Hindlimb muscle (tissue), 1 donor: ENCODE measurements around the gene TBX20. TPM values are rescaled to one million over a fixed set of nuclear protein-coding genes. Genes with fewer than 3 reads are reported as not detected.

Experiments
- DNase-seq: peaks from one replicate; pipeline ENCODE4 v3.0.0-alpha.2; 2013
- polyA plus RNA-seq: library from polyadenylated mRNA; unstranded; fragments of 120-200 nt; gene quantifications from one replicate; pipeline ENCODE4 v1.2.1, GENCODE V29; 2013; ENCODE audit not compliant: insufficient read length

Gene TBX20, protein sequence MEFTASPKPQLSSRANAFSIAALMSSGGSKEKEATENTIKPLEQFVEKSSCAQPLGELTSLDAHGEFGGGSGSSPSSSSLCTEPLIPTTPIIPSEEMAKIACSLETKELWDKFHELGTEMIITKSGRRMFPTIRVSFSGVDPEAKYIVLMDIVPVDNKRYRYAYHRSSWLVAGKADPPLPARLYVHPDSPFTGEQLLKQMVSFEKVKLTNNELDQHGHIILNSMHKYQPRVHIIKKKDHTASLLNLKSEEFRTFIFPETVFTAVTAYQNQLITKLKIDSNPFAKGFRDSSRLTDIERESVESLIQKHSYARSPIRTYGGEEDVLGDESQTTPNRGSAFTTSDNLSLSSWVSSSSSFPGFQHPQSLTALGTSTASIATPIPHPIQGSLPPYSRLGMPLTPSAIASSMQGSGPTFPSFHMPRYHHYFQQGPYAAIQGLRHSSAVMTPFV
- polyA plus RNA-seq: not detected

GRCh38 chr7:35253710-35254495 lies at the start of gene TBX20:
Gene TBX20 (minus strand): TSS chr7:35254100. CDS start chr7:35253620, 480 bp downstream.
- DNase-seq: no peak

DNA sequence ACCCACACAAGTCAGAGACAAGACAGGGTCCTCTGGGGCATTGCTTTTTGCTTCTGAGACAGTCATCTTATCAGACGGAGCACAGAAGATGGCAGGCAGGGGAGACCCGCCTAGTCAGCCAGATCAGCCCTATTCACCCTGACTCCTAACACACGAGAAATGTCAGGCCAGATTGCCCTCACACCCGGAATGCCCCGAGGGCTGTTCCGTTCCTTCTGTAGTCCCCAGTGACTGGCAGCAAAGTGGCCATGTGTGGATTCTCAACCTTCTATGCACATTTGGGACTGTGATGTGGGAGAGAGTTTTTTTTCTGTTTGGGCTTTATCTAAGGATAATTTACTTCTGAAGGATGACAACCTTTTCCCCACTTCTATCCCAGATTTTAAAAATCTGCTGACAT lies 35.5 kb upstream of the TBX20 start:
- DNase-seq: no peak

DNA sequence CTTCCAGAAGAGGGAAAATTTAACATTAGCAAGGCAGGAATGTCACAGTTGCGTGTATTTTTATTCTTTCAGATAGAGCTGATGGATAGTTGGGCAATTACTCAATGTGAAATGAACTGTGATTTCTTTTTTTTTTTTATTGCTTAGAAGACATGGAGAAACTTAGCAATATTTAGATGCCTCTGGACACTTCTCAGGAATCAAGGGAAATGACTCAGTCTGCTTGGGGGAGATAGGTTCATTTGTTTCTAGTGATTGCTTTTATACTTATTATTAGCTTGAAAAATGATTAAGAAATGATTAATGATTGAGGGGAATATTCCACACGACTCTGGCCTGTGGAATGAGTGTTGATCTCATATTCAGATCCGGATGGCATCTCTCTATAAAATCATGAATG lies 33.1 kb upstream of the TBX20 start:
- DNase-seq: no peak

GRCh38 chr7:35286422-35286821 lies 32.5 kb upstream of the TBX20 start:
- DNase-seq: no peak

DNA sequence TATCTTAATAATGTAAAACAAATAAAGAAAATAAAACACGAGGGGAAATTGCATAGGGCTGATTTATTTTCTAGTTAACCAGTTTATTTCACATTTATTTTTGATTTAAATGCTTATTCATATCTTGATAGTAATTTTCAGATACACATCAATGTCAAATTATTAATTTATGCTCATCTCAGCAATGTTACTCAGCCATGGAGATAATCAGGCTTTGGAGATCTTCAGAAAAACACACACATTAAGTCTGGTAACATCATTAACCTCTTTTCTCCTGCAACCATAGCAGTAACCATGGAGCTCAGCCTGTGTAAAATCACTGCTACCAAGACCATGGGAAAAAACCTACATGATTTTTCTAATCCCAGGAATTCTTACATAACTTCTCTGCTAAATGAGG lies 31.9 kb upstream of the TBX20 start:
- no peak for DNase-seq

DNA sequence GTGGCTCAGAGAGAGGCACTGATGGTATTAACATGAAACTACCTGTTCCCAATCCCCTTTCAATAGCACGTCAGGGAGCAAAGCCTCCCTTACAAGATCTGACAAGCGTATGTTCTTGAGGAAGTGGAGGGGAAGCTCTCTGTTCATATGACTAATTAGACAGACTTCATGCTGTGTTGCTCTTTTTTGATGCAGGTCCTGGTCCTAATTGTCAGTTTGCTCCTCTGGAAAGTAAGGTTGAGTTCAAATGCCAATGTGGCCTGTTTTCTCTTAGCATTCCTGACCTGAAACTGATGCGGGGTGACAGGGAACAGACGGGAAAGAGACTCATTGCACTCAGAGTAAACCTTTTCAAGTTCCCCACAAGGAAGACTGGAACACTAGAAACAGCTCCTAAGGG lies 27.0 kb upstream of the TBX20 start:
- DNase-seq: no peak

- DNase-seq: no peak
Observed at GRCh38 chr7:35277359-35277758, 23.5 kb upstream of the TBX20 start.

- DNase-seq: no peak
Observed at GRCh38 chr7:35272246-35272645, 18.3 kb upstream of the TBX20 start.

- no peak for DNase-seq
Observed at GRCh38 chr7:35268953-35269352, 15.1 kb upstream of the TBX20 start.

GRCh38 chr7:35267411-35267810 lies 13.5 kb upstream of the TBX20 start:
- DNase-seq: no peak

GRCh38 chr7:35263396-35263795 lies 9.5 kb upstream of the TBX20 start:
- DNase-seq: no peak

DNA sequence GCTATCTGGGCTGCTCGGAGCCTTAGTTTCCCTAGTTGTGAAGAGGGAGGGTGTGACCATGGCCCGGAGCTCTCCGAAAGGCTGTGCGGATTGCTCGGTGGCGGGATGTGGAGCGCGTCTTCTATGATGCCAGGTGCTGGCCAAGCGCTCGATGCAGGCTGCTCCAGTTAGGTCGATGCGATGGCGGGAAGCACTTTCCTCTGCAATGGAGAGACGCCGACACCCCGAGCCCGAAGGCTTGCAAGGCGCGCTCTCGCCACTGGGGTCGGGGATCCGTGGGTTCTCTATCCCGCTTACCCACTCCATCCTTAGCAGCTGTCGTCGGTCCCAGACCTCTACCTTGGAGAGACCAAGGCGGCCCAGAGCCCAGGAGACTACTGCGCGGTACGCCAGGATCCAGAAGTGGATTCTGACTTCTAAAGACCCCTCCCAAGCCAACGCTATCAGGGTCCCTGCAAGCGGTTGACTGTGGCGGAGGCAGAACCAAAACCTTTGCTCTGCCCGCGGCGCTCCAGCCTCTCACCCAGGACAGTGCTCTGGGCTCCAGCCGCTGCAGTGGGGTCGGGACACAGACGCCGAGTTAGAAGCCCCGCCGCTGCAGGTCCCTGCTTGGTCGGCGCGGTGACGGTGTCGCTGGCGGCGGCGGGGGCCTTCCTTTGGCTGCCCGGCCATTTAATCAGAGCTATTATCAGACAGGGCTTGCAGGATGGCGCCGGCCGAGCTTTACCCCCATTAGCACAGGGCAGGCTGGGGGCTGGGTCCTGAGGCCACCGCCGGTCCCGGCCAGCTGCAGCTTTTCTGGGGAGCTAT lies 7.8 kb upstream of the TBX20 start:
- no peak for DNase-seq

GRCh38 chr7:35261041-35261440 lies 7.1 kb upstream of the TBX20 start:
- no peak for DNase-seq

DNA sequence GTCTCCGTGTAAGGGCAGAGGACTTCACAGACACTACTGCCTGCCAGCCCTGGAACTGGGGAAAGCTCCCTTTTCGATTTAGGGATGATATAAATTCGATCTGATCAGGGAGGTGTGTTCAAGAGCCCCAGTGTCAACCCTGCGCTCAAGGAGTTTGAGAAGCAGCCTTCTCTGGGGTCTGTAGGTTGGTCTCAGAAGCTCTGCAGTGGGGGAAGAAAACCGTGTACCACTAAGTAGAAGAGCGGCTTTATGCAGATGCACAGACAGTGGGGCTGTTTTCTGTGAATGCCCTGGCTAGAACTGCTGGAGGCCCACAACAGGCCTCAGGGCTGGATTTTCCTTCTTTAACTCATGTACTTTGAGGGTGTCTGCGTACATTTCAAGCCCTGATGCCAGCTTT lies 6.3 kb upstream of the TBX20 start:
- no peak for DNase-seq

- DNase-seq: no peak
Observed at GRCh38 chr7:35259523-35259908, 5.6 kb upstream of the TBX20 start.

DNA sequence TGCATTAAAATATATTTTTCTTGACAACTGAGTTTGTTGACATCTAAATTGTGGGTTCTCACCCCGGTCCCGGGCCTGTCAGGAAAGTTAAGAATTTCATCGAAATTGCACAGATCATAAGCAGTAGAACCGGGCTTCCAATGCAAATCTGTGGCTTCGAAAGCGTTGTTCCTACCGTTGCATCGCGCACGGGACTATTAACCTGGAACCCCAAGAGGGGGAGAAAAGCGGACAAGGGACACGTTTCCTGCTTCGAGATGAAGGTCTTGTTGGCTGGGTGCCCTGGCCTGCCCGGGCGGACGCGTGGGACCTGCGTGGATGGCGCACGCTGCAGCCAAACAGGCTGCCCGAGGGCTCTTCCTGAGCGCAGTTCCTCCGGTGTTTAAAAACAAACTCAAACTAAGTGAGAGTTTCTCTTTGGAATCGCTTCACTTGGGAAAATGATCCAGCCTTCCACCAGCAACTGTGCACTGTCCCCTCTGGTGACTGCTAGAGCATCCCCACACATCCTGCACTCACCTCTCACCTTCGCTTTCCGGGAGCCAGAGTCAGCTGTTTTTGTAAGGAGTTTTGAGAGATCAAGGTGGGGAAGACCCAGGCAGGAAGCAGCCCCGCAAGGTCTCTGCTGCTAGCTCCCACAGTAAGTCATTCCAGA lies 5.1 kb upstream of the TBX20 start:
- no peak for DNase-seq

DNA sequence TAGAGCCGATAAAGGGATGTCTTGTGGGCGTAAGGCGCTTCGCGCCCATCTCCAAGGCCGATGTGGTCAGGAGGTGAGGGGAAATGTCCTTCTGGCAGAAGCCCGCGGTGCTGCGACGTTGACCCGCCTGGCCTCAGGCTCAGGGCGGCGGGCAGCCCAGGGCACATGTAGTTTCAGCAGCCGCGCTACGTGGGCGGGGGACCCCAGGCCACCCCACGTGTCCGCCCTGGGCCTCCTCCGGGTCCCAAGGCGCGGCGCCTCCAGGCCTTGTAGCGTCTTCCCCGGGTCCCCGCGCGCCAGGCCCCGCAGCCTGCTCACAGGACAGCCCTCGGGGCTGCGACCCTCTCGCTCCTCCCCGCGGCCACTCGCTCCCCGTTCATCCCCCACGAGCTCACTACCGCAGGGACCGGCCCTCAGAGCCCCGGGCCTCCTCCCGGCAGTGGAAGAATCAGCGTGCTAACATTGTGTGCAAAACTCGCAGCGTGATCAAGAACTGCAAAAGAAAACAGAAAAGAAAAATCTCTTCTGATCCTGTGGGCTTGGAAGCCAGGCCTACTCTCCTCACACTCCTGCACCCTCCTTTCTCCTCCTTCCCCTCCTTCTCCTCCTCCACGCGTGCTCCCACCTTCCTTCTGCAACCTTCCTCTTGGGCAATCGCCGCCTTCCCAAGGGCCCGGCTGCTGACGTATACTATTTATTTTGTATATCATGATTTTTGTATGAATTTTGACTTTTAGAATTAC lies 4.4 kb upstream of the TBX20 start:
- no peak for DNase-seq

DNA sequence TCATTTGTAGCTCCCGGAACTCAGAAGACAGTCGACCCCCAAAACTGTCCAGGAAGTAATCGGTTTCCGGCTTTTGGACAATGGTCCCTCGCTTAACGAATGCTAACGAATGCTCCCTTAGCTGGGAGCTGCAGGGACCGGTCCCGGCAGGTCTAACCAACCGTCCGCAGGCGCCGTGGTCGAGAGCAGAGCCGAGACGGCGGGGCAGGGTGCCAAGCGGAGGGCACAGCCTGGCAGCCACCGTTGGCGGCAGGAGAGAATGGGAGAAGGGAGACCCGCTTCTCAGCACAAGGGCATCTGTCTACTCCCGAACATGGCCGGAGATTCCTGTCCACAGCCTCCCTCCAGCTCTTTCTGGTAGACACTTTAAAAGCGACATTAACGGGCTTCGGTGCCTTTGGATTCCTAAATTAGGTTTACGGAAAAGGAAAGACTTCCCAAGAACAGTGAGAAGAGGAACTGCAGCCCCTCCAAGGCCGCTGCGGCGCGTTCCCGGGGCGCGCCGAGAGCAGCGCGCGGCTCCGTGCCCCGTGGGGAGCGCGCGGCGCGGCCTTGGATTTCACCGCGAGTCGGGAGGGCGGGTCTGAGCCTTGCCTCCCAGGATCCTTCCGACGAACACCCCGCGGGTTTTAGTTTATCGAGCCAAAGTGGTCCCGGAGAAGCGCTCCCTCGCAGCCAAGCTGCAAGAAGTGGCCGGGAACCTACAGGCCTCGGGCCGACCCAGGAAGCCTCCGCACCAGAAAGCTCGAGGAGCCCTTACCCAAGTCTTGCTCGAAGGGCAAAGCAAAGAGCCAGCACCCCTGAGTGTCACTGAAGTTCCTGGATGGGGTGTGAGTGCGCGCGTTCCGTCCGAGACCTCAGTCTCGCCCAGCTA lies 3.6 kb upstream of the TBX20 start:
- no peak for DNase-seq

DNA sequence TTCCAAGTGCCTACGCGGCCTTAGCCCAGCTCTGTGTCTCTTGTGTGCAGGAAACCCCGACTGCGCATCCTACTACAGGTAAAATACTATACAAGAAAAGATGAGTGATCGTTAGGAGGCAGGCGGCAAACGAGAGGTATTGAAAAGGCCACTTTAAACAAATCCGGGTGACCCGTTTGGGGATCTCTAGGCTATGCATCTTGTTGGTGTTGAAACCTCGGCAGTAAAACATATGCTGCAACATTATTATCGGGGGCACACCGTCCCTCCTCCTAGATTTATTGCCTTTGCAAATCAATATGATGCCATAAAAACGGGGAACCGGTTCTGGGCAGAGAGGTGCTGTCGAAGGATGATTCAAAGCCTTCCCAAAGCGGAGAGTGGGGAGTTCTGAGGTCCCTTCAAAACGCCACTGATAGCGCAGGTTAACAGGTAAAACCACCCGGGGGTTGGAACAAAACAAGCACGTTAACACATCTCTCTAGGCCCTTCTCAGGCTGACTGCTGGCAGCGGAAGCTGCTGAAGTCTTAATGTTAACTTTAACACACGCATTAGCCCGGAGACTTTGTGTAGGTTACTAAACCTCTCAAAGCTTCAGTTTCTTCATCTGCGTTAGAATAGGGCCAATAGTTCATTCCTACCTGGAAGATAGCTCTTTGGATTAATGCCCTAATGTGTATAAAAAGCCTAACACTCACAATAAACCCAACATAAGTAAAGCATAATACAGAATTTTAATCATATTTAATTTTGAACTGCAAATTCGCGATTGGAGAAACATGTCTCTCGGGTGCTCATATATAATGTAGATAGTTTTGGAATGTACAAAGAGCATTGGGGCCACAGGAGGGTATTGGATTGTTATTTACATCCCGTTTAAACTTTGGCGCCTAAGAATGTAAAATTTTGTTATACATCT lies 2.6 kb upstream of the TBX20 start:
- DNase-seq: no peak
